H1 (cell line): ENCODE measurements around the gene RBFOX1. TPM values are rescaled to one million over a fixed set of nuclear protein-coding genes. Genes with fewer than 3 reads are reported as not detected.

Source experiments
- CTCF ChIA-PET: fragments of 300-600 bp; sonication (Branson Sonifier 250); formaldehyde crosslinking; loops from one replicate; lab custom pipeline; 2021; ENCODE audit not compliant: partially characterized antibody; lab: Charles Lee
- POLR2A ChIA-PET: fragments of 300-600 bp; sonication (Branson Sonifier 250); formaldehyde crosslinking; loops from one replicate; lab custom pipeline; 2021; ENCODE audit warnings: inconsistent platforms; ENCODE audit not compliant: partially characterized antibody; lab: Charles Lee
- DNase-seq, 2 experiments: peaks; one replicate each; pipeline versions ENCODE4 v3.0.0 to v3.0.0-alpha.2; 2010 to 2022; ENCODE audit warnings: low spot score in 2 of 2, low read depth in 1 of 2, mixed read lengths in 1 of 2
- FAIRE-seq: peaks from 2 replicates; lab custom pipeline; 2011; peaks lifted over from hg19 to GRCh38; lab: Jason Lieb, UNC
- H2AFZ ChIP-seq: 2 replicates; pipeline ENCODE4 v1.8.1; 2012; ENCODE audit warnings: low read length, inconsistent platforms
- H2AK5ac ChIP-seq: 2 replicates; pipeline ENCODE4 v1.6.1; 2013; ENCODE audit warnings: low read depth, low read length
- H2BK120ac ChIP-seq: replicated peaks from 2 replicates; pipeline ENCODE3; 2013; ENCODE audit warnings: low read depth, low read length, inconsistent platforms
- H2BK12ac ChIP-seq: 2 replicates; pipeline ENCODE4 v1.6.1; 2013; ENCODE audit warnings: low read depth, low read length
- H2BK15ac ChIP-seq: 2 replicates; pipeline ENCODE4 v1.6.1; 2013; ENCODE audit warnings: low read length
- H2BK20ac ChIP-seq: 2 replicates; pipeline ENCODE4 v1.6.1; 2013; ENCODE audit warnings: low read length
- H2BK5ac ChIP-seq: 2 replicates; pipeline ENCODE4 v1.6.1; 2013; ENCODE audit warnings: low read depth, low read length
- H3K14ac ChIP-seq: 2 replicates; pipeline ENCODE4 v1.6.1; 2013; ENCODE audit warnings: inconsistent platforms; ENCODE audit not compliant: insufficient read length
- H3K18ac ChIP-seq: 2 replicates; pipeline ENCODE4 v1.6.1; 2013; ENCODE audit warnings: low read length; ENCODE audit errors: extremely low read depth
- H3K23ac ChIP-seq: 2 replicates; pipeline ENCODE4 v1.6.1; 2013; ENCODE audit warnings: inconsistent platforms; ENCODE audit not compliant: insufficient read length
- H3K23me2 ChIP-seq: 2 replicates; pipeline ENCODE4 v1.6.1; 2013; ENCODE audit warnings: low read depth, low read length
- H3K27ac ChIP-seq: 2 replicates; pipeline ENCODE4 v1.6.1; 2011; ENCODE audit warnings: low read depth, low read length, inconsistent platforms
- H3K27me3 ChIP-seq, 4 experiments: replicated peaks in 1 of 4; 1 replicate in 1 of 4; 2 replicates in 3 of 4; pipeline versions ENCODE4 v1.6.1 to v1.8.1; 2011 to 2013; ENCODE audit warnings: low read length in 3 of 4, mild to moderate bottlenecking in 3 of 4, inconsistent platforms in 2 of 4, mixed read lengths in 2 of 4, moderate library complexity in 1 of 4; ENCODE audit not compliant: control insufficient read depth in 3 of 4, insufficient read depth in 3 of 4; ENCODE audit errors: extremely low read depth in 1 of 4
- H3K36me3 ChIP-seq, 4 experiments: 2 replicates each; pipeline versions ENCODE4 v1.6.1 to v1.8.1; 2011 to 2013; ENCODE audit warnings: mild to moderate bottlenecking in 4 of 4, low read length in 3 of 4, moderate library complexity in 2 of 4, control low read depth in 1 of 4, inconsistent platforms in 1 of 4; ENCODE audit not compliant: insufficient read depth in 4 of 4, control insufficient read depth in 2 of 4
- H3K4ac ChIP-seq: replicated peaks from 2 replicates; pipeline ENCODE3; 2013; ENCODE audit warnings: low read length, low read depth, mixed read lengths, inconsistent platforms; ENCODE audit not compliant: insufficient read length
- H3K4me1 ChIP-seq, 4 experiments: replicated peaks in 1 of 4; 1 replicate in 1 of 4; 2 replicates in 3 of 4; pipeline versions ENCODE4 v1.6.1 to v1.8.1; 2011 to 2013; ENCODE audit warnings: low read length in 3 of 4, inconsistent platforms in 2 of 4, mixed read lengths in 1 of 4; ENCODE audit not compliant: insufficient read depth in 4 of 4, control insufficient read depth in 3 of 4
- H3K4me2 ChIP-seq, 2 experiments: 2 replicates each; pipeline versions ENCODE4 v1.6.1 to v1.8.1; 2011 to 2013; ENCODE audit warnings: low read depth in 2 of 2, low read length in 2 of 2, control low read depth in 1 of 2, inconsistent platforms in 1 of 2, mild to moderate bottlenecking in 1 of 2; ENCODE audit not compliant: insufficient read depth in 1 of 2
- H3K4me3 ChIP-seq, 4 experiments: fragments of 200-600, 300-600 bp in 1 of 4; sonication (generic), shearing (Covaris generic), sonication (Bioruptor Twin) in 1 of 4; 2 replicates each; pipeline versions ENCODE4 v1.5.1 to v1.8.1; 2011 to 2016; ENCODE audit warnings: low read length in 4 of 4, low read depth in 3 of 4, control low read depth in 2 of 4, inconsistent platforms in 2 of 4, mild to moderate bottlenecking in 2 of 4, mixed read lengths in 1 of 4, moderate library complexity in 1 of 4; ENCODE audit not compliant: insufficient read depth in 2 of 4; ENCODE audit errors: extremely low read depth in 1 of 4
- H3K56ac ChIP-seq: replicated peaks from 2 replicates; pipeline ENCODE3; 2013; ENCODE audit warnings: low read depth, mild to moderate bottlenecking, mixed read lengths, low read length, inconsistent platforms; ENCODE audit not compliant: insufficient read length
- H3K79me1 ChIP-seq: 2 replicates; pipeline ENCODE4 v1.6.1; 2013; ENCODE audit warnings: low read depth, low read length, control low read depth
- H3K79me2 ChIP-seq, 2 experiments: 2 replicates each; pipeline versions ENCODE4 v1.6.1 to v1.8.1; 2012 to 2013; ENCODE audit warnings: low read length in 2 of 2, mild to moderate bottlenecking in 2 of 2, inconsistent platforms in 1 of 2; ENCODE audit not compliant: insufficient read depth in 2 of 2, control insufficient read depth in 1 of 2
- H3K9ac ChIP-seq, 4 experiments: replicated peaks in 1 of 4; 1 replicate in 1 of 4; 2 replicates in 3 of 4; pipeline versions ENCODE4 v1.6.1 to v1.8.1; 2011 to 2013; ENCODE audit warnings: low read depth in 3 of 4, low read length in 3 of 4, control low read depth in 2 of 4, mild to moderate bottlenecking in 2 of 4, moderate library complexity in 2 of 4, inconsistent platforms in 1 of 4; ENCODE audit errors: extremely low read depth in 1 of 4
- H3K9me3 ChIP-seq, 2 experiments: 2 replicates each; pipeline versions ENCODE4 v1.6.1 to v1.8.1; 2012 to 2013; ENCODE audit warnings: mild to moderate bottlenecking in 2 of 2, moderate library complexity in 2 of 2, control low read depth in 1 of 2, inconsistent platforms in 1 of 2, low read depth in 1 of 2, low read length in 1 of 2, mixed read lengths in 1 of 2; ENCODE audit not compliant: insufficient read depth in 2 of 2
- H4K20me1 ChIP-seq, 2 experiments: replicated peaks in 1 of 2; 2 replicates each; pipeline versions ENCODE3 to v1.8.1; 2011 to 2013; ENCODE audit warnings: inconsistent platforms in 2 of 2, low read length in 2 of 2, mild to moderate bottlenecking in 1 of 2; ENCODE audit not compliant: insufficient read depth in 2 of 2, control insufficient read depth in 1 of 2
- H4K5ac ChIP-seq: 2 replicates; pipeline ENCODE4 v1.6.1; 2013; ENCODE audit warnings: low read length, low read depth, mixed read lengths, inconsistent platforms; ENCODE audit not compliant: insufficient read length
- H4K8ac ChIP-seq: 2 replicates; pipeline ENCODE4 v1.8.0; 2013; ENCODE audit warnings: mild to moderate bottlenecking, moderate library complexity, low read length, inconsistent platforms; ENCODE audit not compliant: insufficient read depth; ENCODE audit errors: extremely low read depth
- H4K91ac ChIP-seq: replicated peaks from 2 replicates; pipeline ENCODE3; 2013; ENCODE audit warnings: low read length, mixed read lengths, inconsistent platforms; ENCODE audit not compliant: insufficient read length
- EP300 ChIP-seq, 2 experiments: IDR thresholded peaks; 1 replicate in 1 of 2; 2 replicates in 1 of 2; pipeline ENCODE4 v1.6.1; 2011 to 2012; ENCODE audit warnings: low read depth in 2 of 2, low read length in 2 of 2, mild to moderate bottlenecking in 2 of 2, borderline replicate concordance in 1 of 2, inconsistent platforms in 1 of 2, moderate library complexity in 1 of 2
- RFX5 ChIP-seq: IDR thresholded peaks from 2 replicates; pipeline ENCODE4 v1.6.1; 2011; ENCODE audit warnings: low read depth, low read length, improper control_type of control experiment, borderline replicate concordance
- SP4 ChIP-seq: IDR thresholded peaks from 2 replicates; pipeline ENCODE4 v1.6.1; 2012; ENCODE audit warnings: low read length, inconsistent platforms
- SUZ12 ChIP-seq: fragments of 200-600 bp; sonication (generic); IDR thresholded peaks from 2 replicates; pipeline ENCODE4 v1.6.1; 2012; ENCODE audit warnings: mild to moderate bottlenecking, inconsistent platforms, low read length, moderate library complexity, mixed read lengths
- YY1 ChIP-seq: IDR thresholded peaks from 2 replicates; pipeline ENCODE4 v1.6.1; 2011; ENCODE audit warnings: low read depth, mild to moderate bottlenecking, low read length
- WGBS, 2 experiments: shearing (Covaris generic) in 1 of 2; methylation state at CpG; one replicate each; pipeline versions ENCODE4 v1.1.6 to v1.1.7; 2013 to 2015; ENCODE audit warnings: low lambda C conversion rate in 2 of 2, mixed read lengths in 2 of 2, inconsistent platforms in 1 of 2, low coverage in 1 of 2, missing lambda C conversion rate in 1 of 2; ENCODE audit not compliant: insufficient replicate concordance in 2 of 2, insufficient coverage in 1 of 2, insufficient read length in 1 of 2; ENCODE audit errors: extremely low coverage in 1 of 2, missing lambda C conversion rate in 1 of 2; 5-methylcytosine and 5-hydroxymethylcytosine counted together
- polyA plus RNA-seq, 7 experiments: library from polyadenylated mRNA; depleted of rRNA in 3 of 7; stranded (reverse) in 5 of 7; unstranded in 2 of 7; fragments of >200 nt in 5 of 7; fragments of 200-250 nt in 2 of 7; gene quantifications; 1 replicate in 5 of 7; 2 replicates in 1 of 7; 4 replicates in 1 of 7; pipeline versions ENCODE4 v1.2.1 to v1.2.3, GENCODE V29; 2011 to 2013; ENCODE audit warnings: missing spikeins in 2 of 7, mixed read lengths in 2 of 7
- total RNA-seq: library from RNA; stranded (reverse); fragmentation: NEBNext Ultra II Directional; extraction: Animal tissue kit (Norgen Biotek cat#: 25700); gene quantifications from 2 replicates; pipeline ENCODE4 v1.2.1, GENCODE V29; 2021

RBFOX1 gene
- total and polyA plus RNA-seq, 2 of the 8 experiments (the other 6 are each of a cell fraction or from before 2014, with no cell fraction given), result 1.7 to 2.8 TPM

DNA sequence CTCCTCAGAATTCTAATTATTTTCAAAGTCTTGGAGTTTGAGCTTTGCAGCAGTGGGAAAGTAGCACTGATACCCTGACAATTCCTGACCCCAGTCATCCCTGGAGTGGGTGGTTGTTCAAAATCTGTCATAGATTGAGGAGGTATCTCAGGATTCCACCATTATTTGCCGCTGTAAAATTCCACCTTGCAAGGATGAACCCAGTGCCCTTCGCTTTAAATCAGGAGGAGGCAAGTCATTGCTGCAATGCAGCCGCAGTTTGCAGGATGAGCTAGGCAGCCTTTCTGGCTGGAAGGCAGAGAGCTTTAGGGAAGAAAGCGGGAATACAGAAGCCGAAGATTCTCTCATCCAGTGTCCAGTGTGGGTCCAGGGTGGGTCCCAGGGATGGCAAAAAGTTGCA lies 296.9 kb downstream of the RBFOX1 start:
- CTCF ChIA-PET, result no interaction called here

More for the DNA sequence above, 296.9 kb downstream of the RBFOX1 start:
- no peak overlapping the region for H3K4me2 ChIP-seq
- no peak overlapping the region for H4K91ac ChIP-seq
- H2AFZ ChIP-seq, result no peak overlapping the region
- no peak overlapping the region for H3K9ac ChIP-seq
- H2BK15ac ChIP-seq, result no peak overlapping the region
- H3K14ac ChIP-seq, result no peak overlapping the region
- H3K18ac ChIP-seq, result no peak overlapping the region
- H3K79me2 ChIP-seq, result no peaks in the 10 kb centered on the region
- no peak overlapping the region for H2BK120ac ChIP-seq
- H2BK12ac ChIP-seq, result no peak overlapping the region
- no peaks in the 10 kb centered on the region for H3K9me3 ChIP-seq
- no peak overlapping the region for H2BK20ac ChIP-seq
- no peak overlapping the region for H3K23ac ChIP-seq
- H3K27me3 ChIP-seq, result no peaks in the 10 kb centered on the region
- H4K8ac ChIP-seq, result no peak overlapping the region
- H3K4me3 ChIP-seq, result no peak overlapping the region
- no peaks in the 10 kb centered on the region for H3K36me3 ChIP-seq
- H3K79me1 ChIP-seq, result no peaks in the 10 kb centered on the region
- 88% methylated on average over 5 of the region's 5 CpGs; no CpG with 5 or more reads in 1 of the 2 experiments for WGBS, 2 experiments
- FAIRE-seq (no peak), DNase-seq (no peak)
- H4K5ac ChIP-seq, result no peak overlapping the region
- H3K27ac ChIP-seq, result no peak overlapping the region
- POLR2A ChIA-PET, result no interaction called here
- TF ChIP-seq EP300 (IDR thresholded peaks at IDR 0.05; ENCODE audit: borderline replicate concordance in 1 of 2, low read depth in 2 of 2, low read length in 2 of 2) (no peak), YY1 (no peak), SUZ12 (no peak), RFX5 (no peak), SP4 (no peak)
- no peaks in the 10 kb centered on the region for H3K23me2 ChIP-seq
- H2AK5ac ChIP-seq, result no peak overlapping the region
- H3K4me1 ChIP-seq, result peaks cover 0 to 11% (median 3%) of the 10 kb centered on the region in 4 experiments; a peak in 4 of 7 replicates
- H4K20me1 ChIP-seq, result no peaks in the 10 kb centered on the region
- H3K56ac ChIP-seq, result no peak overlapping the region
- H2BK5ac ChIP-seq, result no peak overlapping the region
- H3K4ac ChIP-seq, result no peak overlapping the region
